Mesendoderm (in vitro differentiated cells): ENCODE measurements around the gene TSPAN18.

ENCODE experiments used
- DNase-seq: peaks from one replicate; pipeline ENCODE4 v3.0.0; 2013
- H2AK5ac ChIP-seq: 2 replicates; pipeline ENCODE4 v1.6.1; 2013; ENCODE audit warnings: low read length, inconsistent platforms
- H2BK120ac ChIP-seq: 2 replicates; pipeline ENCODE4 v1.6.1; 2013; ENCODE audit warnings: low read depth, mild to moderate bottlenecking, low read length, moderate library complexity, mixed read lengths
- H2BK15ac ChIP-seq: replicated peaks from 2 replicates; pipeline ENCODE4 v1.6.1; 2013; ENCODE audit warnings: low read depth, mild to moderate bottlenecking, moderate library complexity
- H2BK5ac ChIP-seq: 2 replicates; pipeline ENCODE4 v1.6.1; 2013; ENCODE audit warnings: low read length, inconsistent platforms
- H3K18ac ChIP-seq: 2 replicates; pipeline ENCODE4 v1.6.1; 2013; ENCODE audit warnings: mild to moderate bottlenecking, low read length, mixed read lengths
- H3K23ac ChIP-seq: one replicate; pipeline ENCODE4 v1.6.1; 2013; ENCODE audit warnings: low read length
- H3K27ac ChIP-seq: 2 replicates; pipeline ENCODE4 v1.5.1; 2013; ENCODE audit warnings: low read depth, mild to moderate bottlenecking, inconsistent platforms, low read length, moderate library complexity
- H3K27me3 ChIP-seq: 2 replicates; pipeline ENCODE4 v1.6.1; 2013; ENCODE audit warnings: low read length, control low read depth, mild to moderate bottlenecking, inconsistent platforms; ENCODE audit not compliant: insufficient read depth, poor library complexity
- H3K36me3 ChIP-seq: 2 replicates; pipeline ENCODE4 v1.6.1; 2013; ENCODE audit warnings: low read length, inconsistent platforms; ENCODE audit not compliant: control insufficient read depth, insufficient read depth
- H3K4ac ChIP-seq: one replicate; pipeline ENCODE4 v1.6.1; 2013; ENCODE audit warnings: low read depth, mild to moderate bottlenecking, low read length, moderate library complexity
- H3K4me1 ChIP-seq: 2 replicates; pipeline ENCODE4 v1.6.1; 2013; ENCODE audit warnings: low read depth, low read length, inconsistent platforms; ENCODE audit not compliant: control insufficient read depth
- H3K4me2 ChIP-seq: 2 replicates; pipeline ENCODE4 v1.6.1; 2013; ENCODE audit warnings: low read length
- H3K4me3 ChIP-seq: 2 replicates; pipeline ENCODE4 v1.5.1; 2013; ENCODE audit warnings: mild to moderate bottlenecking, low read length
- H3K56ac ChIP-seq: one replicate; pipeline ENCODE4 v1.6.1; 2013; ENCODE audit warnings: low read length
- H3K79me1 ChIP-seq: 2 replicates; pipeline ENCODE4 v1.6.1; 2013; ENCODE audit warnings: low read length, inconsistent platforms
- H3K79me2 ChIP-seq: 2 replicates; pipeline ENCODE4 v1.6.1; 2013; ENCODE audit warnings: mild to moderate bottlenecking, low read length; ENCODE audit not compliant: control insufficient read depth, insufficient read depth
- H3K9ac ChIP-seq: 2 replicates; pipeline ENCODE4 v1.6.1; 2013; ENCODE audit warnings: low read length, inconsistent platforms
- H4K5ac ChIP-seq: one replicate; pipeline ENCODE4 v1.6.1; 2013; ENCODE audit warnings: low read length
- H4K8ac ChIP-seq: one replicate; pipeline ENCODE4 v1.6.1; 2013; ENCODE audit warnings: low read depth, mild to moderate bottlenecking, control low read depth, low read length, moderate library complexity
- WGBS: extraction: QIAGEN DNeasy Blood & Tissue Kit; methylation state at CpG from one replicate; pipeline ENCODE4 v1.1.7; 2013; ENCODE audit warnings: low lambda C conversion rate, missing lambda C conversion rate; ENCODE audit not compliant: insufficient coverage; ENCODE audit errors: extremely low coverage; 5-methylcytosine and 5-hydroxymethylcytosine counted together

Gene TSPAN18

DNA sequence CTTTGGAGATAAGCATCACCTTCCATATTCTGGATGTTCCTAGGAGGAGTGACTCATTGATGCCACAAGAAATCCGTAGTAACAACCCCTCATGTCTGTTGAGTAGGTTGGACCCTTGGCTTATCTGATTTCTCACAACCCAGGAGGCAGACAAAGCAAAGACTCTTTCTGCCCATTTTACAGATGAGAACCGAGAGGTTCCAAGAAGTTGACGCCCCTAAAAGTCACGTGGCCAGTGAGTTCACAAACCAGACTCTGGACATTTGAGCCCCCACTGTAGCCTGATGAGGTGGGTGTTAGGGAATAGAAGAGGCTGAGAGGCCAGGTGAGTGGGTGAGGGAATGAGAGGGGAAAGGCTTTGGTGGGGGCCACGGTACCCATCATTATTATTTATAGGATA is 70.3 kb downstream of the TSPAN18 start:
- H3K27ac ChIP-seq, result no peak overlapping the region
- no peak overlapping the region for H4K5ac ChIP-seq
- no CpG with 5 or more reads among the region's 5 CpGs for WGBS
- no peaks in the 10 kb centered on the region for H3K79me2 ChIP-seq
- H3K4me3 ChIP-seq, result no peak overlapping the region
- H3K79me1 ChIP-seq, result no peaks in the 10 kb centered on the region
- H3K36me3 ChIP-seq, result no peaks in the 10 kb centered on the region
- H3K9ac ChIP-seq, result no peak overlapping the region
- H2AK5ac ChIP-seq, result no peak overlapping the region
- H2BK15ac ChIP-seq, result no peak overlapping the region
- no peak overlapping the region for H3K4ac ChIP-seq
- H3K18ac ChIP-seq, result no peak overlapping the region
- peaks cover 3% of the 10 kb centered on the region for H3K4me1 ChIP-seq
- no peak overlapping the region for H3K4me2 ChIP-seq
- no peak overlapping the region for H3K56ac ChIP-seq
- no peak for DNase-seq
- H2BK5ac ChIP-seq, result no peak overlapping the region
- H4K8ac ChIP-seq, result no peak overlapping the region
- H3K27me3 ChIP-seq, result no peaks in the 10 kb centered on the region
- no peak overlapping the region for H2BK120ac ChIP-seq
- H3K23ac ChIP-seq, result no peak overlapping the region

DNA sequence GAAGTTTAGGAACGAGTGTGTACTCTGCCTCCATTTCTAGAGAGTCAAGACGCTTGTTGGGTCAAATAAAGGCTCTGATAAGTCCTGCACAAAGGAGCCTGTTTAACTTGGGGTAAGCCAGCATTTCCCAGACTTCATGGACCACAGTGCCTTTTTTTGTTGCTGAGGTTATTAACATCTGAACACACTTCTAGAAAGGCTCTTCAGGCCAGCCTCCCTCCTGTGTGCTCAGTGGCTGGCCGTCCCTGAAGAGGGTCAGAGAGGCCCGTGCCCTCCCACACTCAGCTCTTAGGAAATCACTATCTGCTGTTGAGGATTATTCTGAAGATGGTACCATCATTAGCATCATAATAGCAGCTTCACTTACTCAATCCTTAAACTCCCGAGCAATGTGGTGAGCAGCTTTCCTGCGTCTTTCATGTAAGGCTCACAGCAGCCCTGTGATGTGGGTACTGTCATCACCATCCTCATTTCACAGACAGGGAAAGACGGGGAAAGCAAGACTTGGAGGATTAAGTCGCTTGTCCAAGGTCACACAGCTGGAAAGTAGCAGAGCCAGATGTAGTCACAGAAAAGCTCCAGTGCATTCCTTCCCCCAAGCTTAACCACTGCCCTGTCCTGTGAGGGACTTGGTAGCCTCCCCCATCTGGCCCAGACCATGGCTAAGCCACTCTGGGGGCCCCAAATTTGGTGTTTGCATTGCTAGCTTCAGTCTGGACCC is 71.3 kb downstream of the TSPAN18 start:
- no CpG with 5 or more reads among the region's 8 CpGs for WGBS
- peak overlapping the region; percentile 49 for H3K4ac ChIP-seq
- no peak overlapping the region for H3K9ac ChIP-seq
- no peaks in the 10 kb centered on the region for H3K27me3 ChIP-seq
- no peaks in the 10 kb centered on the region for H3K79me1 ChIP-seq
- H3K79me2 ChIP-seq, result no peaks in the 10 kb centered on the region
- peak; percentile 91 for DNase-seq
- H3K56ac ChIP-seq, result no peak overlapping the region
- no peak overlapping the region for H2BK5ac ChIP-seq
- H3K36me3 ChIP-seq, result no peaks in the 10 kb centered on the region
- H3K4me2 ChIP-seq, result no peak overlapping the region
- no peak overlapping the region for H4K5ac ChIP-seq
- H3K4me3 ChIP-seq, result no peak overlapping the region
- no peak overlapping the region for H2AK5ac ChIP-seq
- peak overlapping the region; percentile 22 for H3K18ac ChIP-seq
- H3K27ac ChIP-seq, result no peak overlapping the region
- no peak overlapping the region for H2BK15ac ChIP-seq
- no peak overlapping the region for H2BK120ac ChIP-seq
- peaks cover 3% of the 10 kb centered on the region for H3K4me1 ChIP-seq
- no peak overlapping the region for H4K8ac ChIP-seq
- H3K23ac ChIP-seq, result no peak overlapping the region

DNA sequence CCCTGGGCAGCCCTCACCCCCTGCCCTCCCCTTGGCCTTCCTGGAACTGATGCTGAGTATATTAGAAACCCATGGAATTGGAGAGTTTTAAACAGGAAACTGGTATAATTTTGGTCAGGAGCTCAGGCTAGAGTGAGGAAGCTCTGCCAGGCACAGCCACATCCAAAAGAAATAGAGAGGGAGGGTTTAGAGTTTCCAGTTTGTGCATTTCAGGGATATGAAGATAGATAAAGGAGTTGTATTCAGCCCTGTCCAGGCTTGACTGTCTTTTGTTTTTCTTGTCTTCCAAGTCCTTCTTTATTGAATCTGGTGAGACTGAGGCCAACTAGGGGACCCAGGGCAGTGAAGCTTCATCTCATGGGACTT is 71.8 kb downstream of the TSPAN18 start:
- Histone ChIP-seq H2BK120ac (no peak overlapping the region), H3K79me1 (no peaks in the 10 kb centered on the region), H4K8ac (no peak overlapping the region), H3K4me2 (no peak overlapping the region), H3K23ac (no peak overlapping the region), H3K79me2 (no peaks in the 10 kb centered on the region), H3K4ac (peak overlapping the region; percentile 49), H3K18ac (peak overlapping the region; percentile 22), H3K4me1 (peaks cover 3% of the 10 kb centered on the region), H2BK5ac (no peak overlapping the region), H3K9ac (no peak overlapping the region), H3K36me3 (no peaks in the 10 kb centered on the region), H3K56ac (no peak overlapping the region), H2AK5ac (no peak overlapping the region), H3K27ac (no peak overlapping the region), H2BK15ac (no peak overlapping the region), H4K5ac (no peak overlapping the region), H3K4me3 (no peak overlapping the region), H3K27me3 (no peaks in the 10 kb centered on the region)
- DNase-seq, result no peak

DNA sequence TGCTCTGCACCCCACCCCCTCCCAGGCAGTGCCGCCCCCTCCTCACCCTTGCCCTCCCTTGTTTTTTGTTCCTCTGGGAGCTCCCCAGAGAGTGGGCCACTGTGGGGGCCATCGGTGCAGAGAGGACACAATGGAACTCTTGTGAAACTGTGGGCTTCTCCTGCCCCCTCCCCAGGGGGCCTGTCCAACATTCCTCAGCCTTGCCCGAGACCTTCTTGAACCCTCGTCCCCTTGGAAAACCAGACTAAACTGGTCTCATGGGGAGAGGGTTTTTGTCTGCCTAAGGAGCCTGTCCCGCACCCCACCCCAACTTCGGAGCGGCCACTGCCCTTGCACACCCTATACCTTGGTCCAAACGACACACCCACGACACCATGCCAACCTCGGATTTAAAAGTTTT is 72.2 kb downstream of the TSPAN18 start:
- Histone ChIP-seq H3K27ac (no peak overlapping the region), H3K4me2 (no peak overlapping the region), H3K4ac (peak overlapping the region; percentile 22), H3K18ac (no peak overlapping the region), H3K56ac (no peak overlapping the region), H3K36me3 (no peaks in the 10 kb centered on the region), H3K79me1 (no peaks in the 10 kb centered on the region), H2AK5ac (no peak overlapping the region), H3K27me3 (no peaks in the 10 kb centered on the region), H3K79me2 (no peaks in the 10 kb centered on the region), H3K4me3 (no peak overlapping the region), H2BK15ac (no peak overlapping the region), H2BK5ac (no peak overlapping the region), H3K9ac (no peak overlapping the region), H4K5ac (no peak overlapping the region), H2BK120ac (no peak overlapping the region), H4K8ac (no peak overlapping the region), H3K4me1 (peaks cover 3% of the 10 kb centered on the region), H3K23ac (no peak overlapping the region)
- no peak for DNase-seq
- WGBS, result no CpG with 5 or more reads among the region's 10 CpGs

DNA sequence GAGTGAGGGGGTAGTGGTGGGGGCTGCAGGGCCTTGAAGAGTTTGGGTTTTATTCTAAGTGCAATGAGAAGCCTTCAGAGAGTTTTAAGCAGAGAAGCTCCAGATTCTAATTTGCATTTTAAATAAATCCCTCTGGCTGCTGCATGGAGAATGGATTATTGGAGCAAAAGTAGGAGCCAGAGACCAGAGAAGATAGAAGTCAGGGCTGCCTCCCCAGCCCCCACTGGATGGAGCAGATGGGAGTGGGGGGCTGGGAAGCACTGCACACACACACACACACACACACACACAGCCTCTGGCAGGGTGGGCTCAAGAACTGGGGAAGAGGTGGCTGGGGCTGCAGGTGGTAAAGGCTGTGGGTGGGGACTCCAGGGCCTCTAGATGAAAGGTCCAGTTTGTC is 75.6 kb downstream of the TSPAN18 start:
- Histone ChIP-seq H3K27ac (no peak overlapping the region), H4K8ac (no peak overlapping the region), H2BK15ac (no peak overlapping the region), H3K36me3 (no peaks in the 10 kb centered on the region), H2BK5ac (no peak overlapping the region), H3K56ac (no peak overlapping the region), H3K27me3 (no peaks in the 10 kb centered on the region), H3K4me3 (no peak overlapping the region), H3K79me1 (no peaks in the 10 kb centered on the region), H3K23ac (no peak overlapping the region), H3K4me2 (no peak overlapping the region), H3K4ac (no peak overlapping the region), H2AK5ac (no peak overlapping the region), H2BK120ac (no peak overlapping the region), H3K79me2 (no peaks in the 10 kb centered on the region), H3K18ac (no peak overlapping the region), H3K4me1 (peaks cover 3% of the 10 kb centered on the region), H4K5ac (no peak overlapping the region), H3K9ac (no peak overlapping the region)
- no peak for DNase-seq

DNA sequence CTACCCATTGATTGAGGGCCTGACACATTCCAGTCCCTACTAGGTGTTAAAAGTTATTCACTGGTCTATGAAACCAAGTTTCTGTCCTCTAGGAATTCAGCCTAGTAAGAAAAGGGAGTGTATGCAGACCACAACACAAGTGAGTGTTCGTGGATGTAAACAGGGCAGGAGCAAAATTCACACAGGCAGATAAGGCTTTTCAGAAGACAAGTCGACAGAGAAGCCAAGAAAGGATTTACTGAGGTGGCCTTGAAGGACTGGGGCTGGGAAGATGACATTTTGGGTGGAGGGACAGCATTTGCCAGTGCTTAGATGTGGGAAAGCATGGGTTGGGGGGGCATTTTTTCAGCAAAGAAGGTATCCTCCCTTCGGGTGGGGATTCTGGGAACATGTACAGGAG is 76.2 kb downstream of the TSPAN18 start:
- Histone ChIP-seq H2BK120ac (no peak overlapping the region), H3K18ac (no peak overlapping the region), H3K27me3 (no peaks in the 10 kb centered on the region), H3K4me1 (peaks cover 3% of the 10 kb centered on the region), H3K36me3 (no peaks in the 10 kb centered on the region), H4K8ac (no peak overlapping the region), H2BK5ac (no peak overlapping the region), H2BK15ac (no peak overlapping the region), H3K4ac (no peak overlapping the region), H3K27ac (no peak overlapping the region), H3K23ac (no peak overlapping the region), H2AK5ac (no peak overlapping the region), H4K5ac (no peak overlapping the region), H3K56ac (no peak overlapping the region), H3K4me3 (no peak overlapping the region), H3K79me1 (no peaks in the 10 kb centered on the region), H3K4me2 (no peak overlapping the region), H3K9ac (no peak overlapping the region), H3K79me2 (no peaks in the 10 kb centered on the region)
- no CpG with 5 or more reads among the region's 3 CpGs for WGBS
- DNase-seq, result no peak
